Gastroesophageal sphincter (tissue), 4 donors: ENCODE measurements around the gene MXD4. TPM values are rescaled to one million over a fixed set of nuclear protein-coding genes. Genes with fewer than 3 reads are reported as not detected.
"Not testable (repeated sequence)": the region's sequence is repeated elsewhere in the genome, so short reads cannot be mapped to it uniquely, and the experiment has no call there.

ENCODE experiments used
- ATAC-seq: fragments of 150-250 bp; one replicate; pipeline ENCODE4 v1.9.1; 2016; ENCODE audit warnings: mild to moderate bottlenecking, moderate library complexity
- H3K27ac ChIP-seq, 4 donors: fragments of 200-600 bp; sonication (generic) in 3 of 4; 1 replicate in 3 of 4; 2 replicates in 1 of 4; pipeline ENCODE4 v1.5.1; 2016 to 2019
- H3K27me3 ChIP-seq: fragments of 200-600 bp; sonication (generic); one replicate; pipeline ENCODE4 v1.5.1; 2019
- H3K36me3 ChIP-seq, 2 donors: fragments of 200-600 bp; sonication (generic); one replicate each; pipeline ENCODE4 v1.5.1; 2019; ENCODE audit warnings: control low read depth in 1 of 2
- H3K4me1 ChIP-seq, 3 donors: fragments of 200-600 bp; sonication (generic); 1 replicate in 2 of 3; 2 replicates in 1 of 3; pipeline ENCODE4 v1.5.1; 2016 to 2019; ENCODE audit warnings: control low read depth in 2 of 3
- H3K4me3 ChIP-seq, 2 donors: fragments of 200-600 bp; sonication (generic); one replicate each; pipeline ENCODE4 v1.5.1; 2019; ENCODE audit warnings: mild to moderate bottlenecking in 1 of 2, moderate library complexity in 1 of 2
- H3K9me3 ChIP-seq, 3 donors: fragments of 200-600 bp; sonication (generic); one replicate each; pipeline ENCODE4 v1.5.1; 2017 to 2019; ENCODE audit warnings: control low read depth in 2 of 3
- EP300 ChIP-seq: sonication (generic); formaldehyde crosslinking; IDR thresholded peaks from one replicate; pipeline ENCODE4 v1.6.1; 2017; ENCODE audit warnings: antibody characterized with exemption, mild to moderate bottlenecking
- POLR2A ChIP-seq, 2 donors: fragments of 450-650 bp; IDR thresholded peaks; one replicate each; pipeline ENCODE4 v1.6.1; 2017; ENCODE audit warnings: antibody characterized with exemption in 2 of 2, mild to moderate bottlenecking in 2 of 2, moderate library complexity in 1 of 2
- POLR2AphosphoS5 ChIP-seq: sonication (generic); formaldehyde crosslinking; IDR thresholded peaks from one replicate; pipeline ENCODE4 v1.6.1; 2017; ENCODE audit warnings: antibody characterized with exemption
- WGBS, 2 donors: methylation state at CpG; one replicate each; pipeline ENCODE4 v1.1.5; 2018; ENCODE audit warnings: low coverage in 1 of 2; 5-methylcytosine and 5-hydroxymethylcytosine counted together
- total RNA-seq, 4 donors: library from RNA; depleted of rRNA; stranded (reverse); fragments of >200 nt; gene quantifications; one replicate each; pipeline ENCODE4 v1.1.0, GENCODE V29; 2016
- TF ChIP-seq, protein P1 (sequence below), 4 experiments: fragments of 200-600 bp in 2 of 4; fragments of 450-650 bp in 2 of 4; sonication (generic) in 1 of 4; IDR thresholded peaks; one replicate each; pipeline ENCODE4 v1.5.1; 2017 to 2019; ENCODE audit warnings: antibody characterized with exemption in 4 of 4, mild to moderate bottlenecking in 2 of 4, moderate library complexity in 2 of 4

The MXD4 gene
- total RNA-seq, 4 donors from 2014 or later, result 36.1 to 76.2 (median 55.6) TPM

DNA sequence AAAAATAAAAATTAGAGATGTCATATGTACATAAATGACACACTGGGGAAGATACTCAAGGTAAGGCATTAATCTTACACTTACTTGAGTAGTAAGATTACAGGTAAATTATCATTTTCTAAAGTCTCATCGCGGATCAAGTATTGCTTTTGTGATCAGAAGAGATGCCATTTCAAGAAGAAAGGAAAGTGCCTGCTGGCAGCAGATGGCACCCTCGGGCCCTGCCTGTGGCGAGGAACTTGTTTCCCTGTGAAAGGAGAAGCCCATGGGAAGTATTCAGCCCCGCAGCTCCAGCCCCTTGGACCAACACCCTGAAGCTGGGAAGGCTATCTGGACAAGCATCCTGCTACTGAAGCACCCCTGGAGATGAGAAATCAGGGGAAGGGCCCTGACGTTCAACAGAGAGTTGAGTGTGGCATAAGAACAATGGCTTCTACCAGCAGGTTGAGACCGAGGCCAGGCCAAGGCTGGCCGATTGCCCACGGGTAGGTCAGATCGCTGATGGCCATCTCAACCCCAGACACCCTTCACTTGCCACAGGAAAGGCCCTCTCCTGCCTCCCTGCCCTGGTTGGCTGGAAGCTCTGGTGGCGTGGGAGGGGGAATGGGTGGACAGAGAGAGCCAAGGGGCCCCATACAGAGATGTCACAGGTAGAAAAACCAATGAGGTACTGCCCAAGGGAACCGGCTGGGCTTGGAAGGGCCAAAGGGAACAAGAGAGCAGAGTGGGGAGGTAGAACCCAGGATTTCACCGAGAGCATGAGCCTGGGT lies 18.8 kb upstream of the MXD4 start:
- no peak for ATAC-seq
- WGBS, 2 donors, result 72 to 83% methylated on average over 8 to 10 of the region's 13 CpGs

DNA sequence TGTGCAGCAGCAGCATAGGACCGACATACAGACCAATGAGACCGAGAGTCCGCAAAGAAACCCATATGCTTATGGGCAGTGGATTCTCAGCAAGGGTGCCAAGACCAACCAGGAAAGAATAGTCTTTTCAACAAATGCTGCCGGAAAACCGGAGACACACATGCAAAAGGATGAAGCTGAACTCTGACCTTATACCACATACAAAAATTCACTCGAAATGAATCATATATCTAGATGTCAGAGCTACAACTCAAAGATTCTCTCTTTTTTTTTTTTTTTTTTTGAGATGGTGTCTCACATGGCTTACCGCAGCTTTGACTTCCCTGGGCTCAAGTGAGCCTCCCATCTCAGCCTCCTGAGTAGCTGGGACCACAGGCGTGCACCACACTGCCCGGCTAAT lies 16.0 kb upstream of the MXD4 start:
- TF ChIP-seq POLR2A (IDR thresholded peaks at IDR 0.05) (no peak), POLR2AphosphoS5 (no peak), EP300 (no peak)
- TF ChIP-seq, protein P1, sequence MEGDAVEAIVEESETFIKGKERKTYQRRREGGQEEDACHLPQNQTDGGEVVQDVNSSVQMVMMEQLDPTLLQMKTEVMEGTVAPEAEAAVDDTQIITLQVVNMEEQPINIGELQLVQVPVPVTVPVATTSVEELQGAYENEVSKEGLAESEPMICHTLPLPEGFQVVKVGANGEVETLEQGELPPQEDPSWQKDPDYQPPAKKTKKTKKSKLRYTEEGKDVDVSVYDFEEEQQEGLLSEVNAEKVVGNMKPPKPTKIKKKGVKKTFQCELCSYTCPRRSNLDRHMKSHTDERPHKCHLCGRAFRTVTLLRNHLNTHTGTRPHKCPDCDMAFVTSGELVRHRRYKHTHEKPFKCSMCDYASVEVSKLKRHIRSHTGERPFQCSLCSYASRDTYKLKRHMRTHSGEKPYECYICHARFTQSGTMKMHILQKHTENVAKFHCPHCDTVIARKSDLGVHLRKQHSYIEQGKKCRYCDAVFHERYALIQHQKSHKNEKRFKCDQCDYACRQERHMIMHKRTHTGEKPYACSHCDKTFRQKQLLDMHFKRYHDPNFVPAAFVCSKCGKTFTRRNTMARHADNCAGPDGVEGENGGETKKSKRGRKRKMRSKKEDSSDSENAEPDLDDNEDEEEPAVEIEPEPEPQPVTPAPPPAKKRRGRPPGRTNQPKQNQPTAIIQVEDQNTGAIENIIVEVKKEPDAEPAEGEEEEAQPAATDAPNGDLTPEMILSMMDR (IDR thresholded peaks at IDR 0.05), result no peak
- peaks cover 0 to 5% of the 10 kb centered on the region in 2 donors for H3K36me3 ChIP-seq
- 85 to 92% methylated on average over 8 to 9 of the region's 9 CpGs for WGBS, 2 donors
- H3K27ac ChIP-seq, result no peak overlapping the region
- ATAC-seq, result no peak
- H3K4me3 ChIP-seq, result no peak overlapping the region
- no peaks in the 10 kb centered on the region for H3K4me1 ChIP-seq
- H3K27me3 ChIP-seq, result no peaks in the 10 kb centered on the region
- H3K9me3 ChIP-seq, result no peaks in the 10 kb centered on the region

More for the DNA sequence above, 18.8 kb upstream of the MXD4 start:
- H3K4me3 ChIP-seq, result no peak overlapping the region
- TF ChIP-seq, protein P1 (IDR thresholded peaks at IDR 0.05), result no peak
- no peak for TF ChIP-seq POLR2A (IDR thresholded peaks at IDR 0.05)
- TF ChIP-seq EP300, result no peak
- no peak for TF ChIP-seq POLR2AphosphoS5
- no peaks in the 10 kb centered on the region for H3K4me1 ChIP-seq
- H3K9me3 ChIP-seq, result no peaks in the 10 kb centered on the region
- H3K27ac ChIP-seq, result no peak overlapping the region
- no peaks in the 10 kb centered on the region for H3K36me3 ChIP-seq
- no peaks in the 10 kb centered on the region for H3K27me3 ChIP-seq

GRCh38 chr4:2276581-2277325 lies 14.8 kb upstream of the MXD4 start:
- Histone ChIP-seq H3K27ac (no peak overlapping the region), H3K36me3 (peaks cover 0 to 10% of the 10 kb centered on the region in 2 donors), H3K9me3 (no peaks in the 10 kb centered on the region), H3K27me3 (no peaks in the 10 kb centered on the region), H3K4me3 (no peak overlapping the region), H3K4me1 (no peaks in the 10 kb centered on the region)
- TF ChIP-seq POLR2AphosphoS5 (no peak), EP300 (no peak), POLR2A (IDR thresholded peaks at IDR 0.05) (no peak)
- TF ChIP-seq, protein P1 (IDR thresholded peaks at IDR 0.05), result no peak
- no peak for ATAC-seq
- 89 to 92% methylated on average over 21 to 22 of the region's 30 CpGs for WGBS, 2 donors

DNA sequence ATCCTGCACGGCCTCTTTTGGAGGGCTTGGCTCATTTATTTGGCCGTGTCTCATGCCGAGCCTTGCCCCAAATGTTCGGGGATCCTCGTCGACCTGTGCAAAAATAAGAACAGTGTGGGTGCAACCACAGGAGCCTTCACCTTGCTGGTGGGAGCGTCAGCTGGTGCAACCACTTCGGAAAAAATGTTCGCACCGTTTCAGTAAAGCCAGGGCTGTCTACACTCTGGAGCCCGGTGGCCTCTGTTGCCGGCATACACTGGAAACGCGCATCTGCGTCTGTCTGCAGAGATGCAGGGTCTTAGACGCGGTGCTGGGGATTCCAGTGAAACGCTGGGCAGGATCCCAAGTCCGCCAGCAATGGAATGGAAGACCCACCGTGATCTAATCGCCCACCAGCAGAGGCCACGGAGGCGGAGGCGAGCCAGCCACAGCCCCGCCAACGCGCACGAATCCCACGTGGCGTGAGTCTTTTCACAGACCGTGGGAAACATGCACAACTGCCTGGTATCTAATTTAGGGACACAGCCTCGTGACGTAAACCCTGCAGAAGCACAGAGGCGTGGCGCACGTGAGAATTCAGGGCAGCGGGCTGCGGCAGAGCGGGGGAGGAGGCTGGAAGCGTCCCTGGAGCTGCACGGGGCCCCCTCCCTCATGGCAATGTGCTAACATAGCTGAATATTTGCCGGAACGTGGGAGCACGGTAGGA lies 13.8 kb upstream of the MXD4 start:
- Histone ChIP-seq H3K36me3 (peaks cover 0 to 14% of the 10 kb centered on the region in 2 donors), H3K27me3 (no peaks in the 10 kb centered on the region), H3K4me1 (no peaks in the 10 kb centered on the region), H3K4me3 (no peak overlapping the region), H3K27ac (no peak overlapping the region), H3K9me3 (no peaks in the 10 kb centered on the region)
- WGBS, 2 donors, result 97% methylated on average over 13 of the region's 44 CpGs; no CpG with 5 or more reads in 1 of the 2 donors
- ATAC-seq, result no peak
- TF ChIP-seq POLR2AphosphoS5 (no peak), EP300 (no peak), POLR2A (IDR thresholded peaks at IDR 0.05) (no peak)
- TF ChIP-seq, protein P1 (IDR thresholded peaks at IDR 0.05), result no peak

DNA sequence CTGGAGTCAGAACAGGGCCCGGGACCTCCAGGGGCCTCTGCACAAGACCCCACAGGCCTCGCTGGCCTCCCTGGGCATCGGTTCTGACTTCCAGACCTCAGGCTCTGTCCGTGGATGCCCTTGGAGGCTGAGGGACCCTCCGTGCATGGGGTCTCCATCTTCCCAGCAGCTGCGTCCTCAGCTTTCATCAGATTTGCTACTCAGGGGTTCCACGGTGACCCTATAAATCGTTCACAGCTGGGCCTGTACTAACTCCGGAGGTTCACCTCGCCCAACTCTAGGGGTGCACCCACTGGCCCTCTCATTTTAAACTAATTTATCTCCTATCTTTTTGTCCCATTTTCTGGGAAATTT lies 13.1 kb upstream of the MXD4 start:
- H3K27me3 ChIP-seq, ATAC-seq, H3K4me1 ChIP-seq, H3K9me3 ChIP-seq, H3K27ac ChIP-seq, H3K4me3 ChIP-seq: not testable (repeated sequence)
- H3K36me3 ChIP-seq, result peaks cover 0 to 20% of the 10 kb centered on the region in 2 donors
- WGBS, 2 donors, result 87 to 96% methylated on average over 4 to 6 of the region's 10 CpGs
